GM21526 (cell line): ENCODE measurements around the gene RUFY1.
"Not testable (repeated sequence)": the region's sequence is repeated elsewhere in the genome, so short reads cannot be mapped to it uniquely, and the experiment has no call there.

Source experiments
- ATAC-seq: cut with Tn5 transposase; IDR thresholded peaks from one replicate; pipeline ENCODE4 v1.9.1; 2021; ENCODE audit warnings: moderate library complexity; ENCODE audit not compliant: unreplicated experiment, low FRiP score

Gene RUFY1

DNA sequence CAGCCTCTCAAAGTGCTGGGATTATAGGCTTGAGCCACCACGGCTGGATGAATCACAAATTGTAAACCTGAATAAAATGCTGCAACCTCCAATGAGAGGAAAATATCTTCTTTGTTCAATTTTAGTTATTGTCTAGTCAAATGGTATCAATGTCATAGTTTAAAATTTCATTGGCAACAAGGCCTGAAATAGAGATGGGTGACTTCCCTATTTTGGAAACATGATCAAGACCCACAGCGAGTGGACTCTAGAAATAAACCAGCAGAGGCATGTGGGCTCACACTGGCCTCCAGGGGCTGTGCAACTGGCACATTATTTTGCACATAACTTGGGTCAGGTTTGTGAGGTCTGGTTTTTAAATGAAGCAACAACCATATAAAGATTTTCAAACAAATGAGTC is 102.8 kb downstream of the RUFY1 start:
- not testable (repeated sequence) for ATAC-seq

DNA sequence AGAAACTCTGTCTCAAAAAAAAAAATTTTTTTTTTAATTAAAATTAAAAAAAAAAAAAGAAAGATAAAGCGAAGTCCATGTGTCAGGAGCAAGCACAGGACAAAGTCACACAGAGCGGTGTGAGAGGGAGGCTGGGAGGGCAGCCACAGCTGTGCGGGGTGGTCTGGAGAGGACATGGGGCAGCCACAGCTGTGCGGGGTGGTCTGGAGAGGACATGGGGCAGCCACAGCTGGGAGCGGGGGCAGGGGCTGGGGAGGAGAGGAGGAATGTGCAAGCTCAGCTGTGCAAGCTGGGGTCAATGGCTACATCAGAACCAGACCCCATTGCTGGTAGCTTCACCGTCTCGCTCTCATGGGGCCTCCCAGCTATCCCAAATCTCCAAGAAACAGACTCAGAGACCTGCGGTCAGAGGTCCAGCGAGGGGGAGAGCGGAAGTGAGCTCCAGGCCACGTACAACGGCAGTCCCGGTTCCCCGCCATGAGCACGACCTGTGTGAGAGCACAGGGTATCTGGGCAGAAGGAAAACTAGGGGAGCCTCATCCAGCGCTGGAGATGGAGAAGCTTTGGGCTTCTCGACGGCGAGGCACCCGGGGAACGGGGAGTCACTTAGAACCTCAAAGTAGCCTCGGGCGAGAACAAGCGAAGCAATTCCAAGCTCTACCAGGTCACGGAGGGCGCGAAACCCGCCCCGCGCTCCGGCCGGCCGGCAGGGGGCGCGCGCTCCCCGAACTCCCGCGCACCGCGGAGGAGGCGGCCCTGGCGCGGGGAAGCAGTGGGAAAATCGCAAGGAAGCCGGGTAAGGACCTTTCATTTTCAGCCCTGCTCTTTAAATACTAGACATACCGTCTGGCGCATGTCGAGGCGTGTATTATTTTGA is 107.2 kb downstream of the RUFY1 start:
- peak; percentile 88 for ATAC-seq

DNA sequence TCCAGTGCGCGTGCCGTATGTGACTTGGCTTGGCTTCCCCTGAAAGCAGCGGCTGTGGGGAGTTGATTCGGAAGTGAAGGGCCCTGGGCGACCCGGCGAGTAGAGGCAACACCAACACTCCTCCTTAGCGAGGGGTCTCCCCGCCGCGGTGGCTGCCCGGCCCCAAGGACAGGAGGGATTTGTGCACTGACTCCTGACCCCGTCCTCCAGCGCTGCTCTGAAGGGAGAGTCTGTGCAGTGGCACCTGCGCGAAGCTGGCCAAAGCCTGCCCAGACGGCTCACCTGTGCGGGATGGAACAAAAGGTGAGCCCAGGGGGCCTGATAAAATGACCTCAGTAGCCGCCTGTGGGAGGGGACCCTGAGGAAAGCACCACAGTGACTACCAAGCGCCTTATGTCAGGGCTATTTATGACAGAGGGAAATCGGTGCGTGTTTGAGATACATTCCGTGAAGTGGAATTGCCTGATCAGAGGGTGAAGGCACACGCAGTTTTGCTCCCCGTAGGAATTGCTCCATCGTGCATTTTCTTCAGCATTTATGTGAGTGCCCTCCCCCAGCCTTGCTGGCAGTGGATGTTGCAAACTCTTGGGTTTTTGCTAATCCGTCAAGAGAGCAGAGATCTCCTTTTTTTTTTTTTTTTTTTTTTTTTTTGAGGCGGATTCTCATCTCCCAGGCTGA is 108.0 kb downstream of the RUFY1 start:
- peak; percentile 54 for ATAC-seq
